Left ventricle myocardium inferior (tissue), 1 donor: Measurements from ENCODE around the gene RPL21. TPM values are rescaled to one million over a fixed set of nuclear protein-coding genes. Genes with fewer than 3 reads are reported as not detected.

Experiments
- DNase-seq: peaks from one replicate; pipeline ENCODE4 v3.0.0-alpha.2; 2020
- H3K27ac ChIP-seq: fragments of 200-600 bp; replicated peaks from 2 replicates; pipeline ENCODE4 v1.8.0; 2021
- H3K27me3 ChIP-seq: fragments of 200-600 bp; 2 replicates; pipeline ENCODE4 v1.8.0; 2021; ENCODE audit warnings: low read depth
- H3K36me3 ChIP-seq: fragments of 200-600 bp; 2 replicates; pipeline ENCODE4 v1.8.0; 2021
- H3K4me1 ChIP-seq: fragments of 200-600 bp; 2 replicates; pipeline ENCODE4 v1.8.0; 2021
- H3K4me3 ChIP-seq: fragments of 200-600 bp; 2 replicates; pipeline ENCODE4 v1.8.0; 2021; ENCODE audit warnings: mild to moderate bottlenecking, moderate library complexity
- H3K9me3 ChIP-seq: fragments of 200-600 bp; replicated peaks from 2 replicates; pipeline ENCODE4 v1.8.0; 2021
- CTCF ChIP-seq: fragments of 200-600 bp; IDR thresholded peaks from 2 replicates; pipeline ENCODE4 v1.8.0; 2021; ENCODE audit warnings: antibody characterized with exemption, mild to moderate bottlenecking, borderline replicate concordance
- intact Hi-C: fragments of 100-400 bp; cut with micrococcal nuclease; formaldehyde crosslinking; loops from one replicate; pipeline ENCODE4 v1.11.0; 2022
- total RNA-seq: library from RNA; stranded (reverse); fragmentation: NEBNext Ultra II Directional; extraction: Animal tissue kit (Norgen Biotek cat#: 25700); gene quantifications from one replicate; pipeline ENCODE4 v1.2.1, GENCODE V29; 2021
- donor health status: DM: no; HTN: yes; CAD: no; lungs with severe emphysema.

Gene RPL21
- total RNA-seq, 1 donor from 2014 or later, result 674 TPM

GRCh38 chr13:27264648-27265047 lies 13.3 kb downstream of the RPL21 start:
- no peak overlapping the region for H3K4me3 ChIP-seq
- no peaks in the 10 kb centered on the region for H3K9me3 ChIP-seq
- intact Hi-C loops, result no loop called here
- DNase-seq, result no peak
- no peaks in the 10 kb centered on the region for H3K27me3 ChIP-seq
- H3K36me3 ChIP-seq, result peaks cover 12% of the 10 kb centered on the region
- TF ChIP-seq CTCF, result no peak
- H3K27ac ChIP-seq, result peak overlapping the region; percentile 70
- peaks cover 50% of the 10 kb centered on the region for H3K4me1 ChIP-seq

GRCh38 chr13:27266917-27267316 lies 15.6 kb downstream of the RPL21 start:
- intact Hi-C loops, result no loop called here
- Histone ChIP-seq H3K27ac (peak overlapping the region; percentile 71), H3K4me1 (peaks cover 64% of the 10 kb centered on the region)

GRCh38 chr13:27267596-27267995 lies 16.2 kb downstream of the RPL21 start:
- no peak overlapping the region for H3K4me3 ChIP-seq
- H3K36me3 ChIP-seq, result no peaks in the 10 kb centered on the region
- intact Hi-C loops, result no loop called here
- no peaks in the 10 kb centered on the region for H3K27me3 ChIP-seq
- H3K27ac ChIP-seq, result peak overlapping the region; percentile 71
- TF ChIP-seq CTCF, result no peak
- H3K4me1 ChIP-seq, result peaks cover 69% of the 10 kb centered on the region
- no peaks in the 10 kb centered on the region for H3K9me3 ChIP-seq
- DNase-seq, result no peak

More at GRCh38 chr13:27266917-27267316, 15.6 kb downstream of the RPL21 start:
- H3K27me3 ChIP-seq, result no peaks in the 10 kb centered on the region
- H3K9me3 ChIP-seq, result no peaks in the 10 kb centered on the region
- peaks cover 4% of the 10 kb centered on the region for H3K36me3 ChIP-seq
- no peak for TF ChIP-seq CTCF
- no peak overlapping the region for H3K4me3 ChIP-seq
- no peak for DNase-seq

GRCh38 chr13:27269114-27269665 lies 17.8 kb downstream of the RPL21 start:
- Histone ChIP-seq H3K4me1 (peaks cover 64% of the 10 kb centered on the region), H3K4me3 (no peak overlapping the region), H3K27me3 (no peaks in the 10 kb centered on the region), H3K27ac (no peak overlapping the region), H3K36me3 (peaks cover 4% of the 10 kb centered on the region), H3K9me3 (no peaks in the 10 kb centered on the region)
- intact Hi-C loops, result no loop called here
- no peak for TF ChIP-seq CTCF
- no peak for DNase-seq

GRCh38 chr13:27270594-27271520 lies 19.5 kb downstream of the RPL21 start, which contains the start of gene RASL11A:
TSS of gene RASL11A (plus strand) at chr13:27270830. CDS start at chr13:27270945, 115 bp downstream.
- no peaks in the 10 kb centered on the region for H3K27me3 ChIP-seq
- H3K27ac ChIP-seq, result peak within 1 kb of the TSS; percentile 93
- H3K36me3 ChIP-seq, result peaks cover 4% of the 10 kb centered on the region
- peaks cover 51% of the 10 kb centered on the region for H3K4me1 ChIP-seq
- H3K9me3 ChIP-seq, result no peaks in the 10 kb centered on the region
- peak within 1 kb of the TSS; percentile 81 for H3K4me3 ChIP-seq
- intact Hi-C loops, result no loop called here
- peak; percentile 88 for DNase-seq
- peak; percentile 97 for TF ChIP-seq CTCF
